NT2/D1 (cell line): ENCODE results near the gene THNSL1.

Source experiments
- DNase-seq: peaks from one replicate; pipeline ENCODE4 v3.0.0-alpha.2; 2011; ENCODE audit warnings: low read depth, low spot score
- H3K27me3 ChIP-seq: 2 replicates; pipeline ENCODE4 v1.6.0; 2011; ENCODE audit warnings: mild to moderate bottlenecking; ENCODE audit not compliant: insufficient read length, insufficient read depth
- H3K36me3 ChIP-seq: 2 replicates; pipeline ENCODE4 v1.6.1; 2011; ENCODE audit warnings: mild to moderate bottlenecking, low read length, mixed read lengths; ENCODE audit not compliant: insufficient read depth, insufficient read length
- H3K4me1 ChIP-seq: 2 replicates; pipeline ENCODE4 v1.5.1; 2011; ENCODE audit not compliant: insufficient read depth, insufficient read length
- H3K4me3 ChIP-seq: 2 replicates; pipeline ENCODE4 v1.5.1; 2011; ENCODE audit warnings: low read depth; ENCODE audit not compliant: insufficient read length
- H3K9ac ChIP-seq: 2 replicates; pipeline ENCODE4 v1.6.0; 2011; ENCODE audit warnings: low read depth; ENCODE audit not compliant: insufficient read length
- H3K9me3 ChIP-seq: 2 replicates; pipeline ENCODE4 v1.5.1; 2011; ENCODE audit warnings: mild to moderate bottlenecking, low read length; ENCODE audit not compliant: insufficient read depth
- SUZ12 ChIP-seq: IDR thresholded peaks from 2 replicates; pipeline ENCODE4 v1.6.1; 2011; ENCODE audit not compliant: insufficient read length, insufficient read depth; ENCODE audit errors: extremely low read depth
- YY1 ChIP-seq: IDR thresholded peaks from 2 replicates; pipeline ENCODE4 v1.6.1; 2011; ENCODE audit not compliant: insufficient read length, insufficient read depth
- ZNF274 ChIP-seq: IDR thresholded peaks from 2 replicates; pipeline ENCODE4 v1.6.1; 2011; ENCODE audit warnings: mild to moderate bottlenecking, low read depth, low read length

Gene THNSL1

GRCh38 chr10:25047591-25048301 is 31.3 kb downstream of the THNSL1 start:
- TF ChIP-seq SUZ12 (no peak), ZNF274 (no peak), YY1 (no peak)
- H3K4me1 ChIP-seq, result no peaks in the 10 kb centered on the region
- H3K4me3 ChIP-seq, result no peak overlapping the region
- no peak overlapping the region for H3K9ac ChIP-seq
- no peaks in the 10 kb centered on the region for H3K27me3 ChIP-seq
- H3K9me3 ChIP-seq, result peaks cover 14% of the 10 kb centered on the region; the same call in 1 of the 2 replicates
- no peak for DNase-seq
- H3K36me3 ChIP-seq, result no peaks in the 10 kb centered on the region

- Histone ChIP-seq H3K36me3 (no peaks in the 10 kb centered on the region), H3K4me1 (no peaks in the 10 kb centered on the region), H3K9ac (no peak overlapping the region), H3K4me3 (no peak overlapping the region), H3K27me3 (no peaks in the 10 kb centered on the region), H3K9me3 (peaks cover 14% of the 10 kb centered on the region; the same call in 1 of the 2 replicates)
- TF ChIP-seq YY1 (no peak), SUZ12 (no peak), ZNF274 (no peak)
- DNase-seq, result no peak
These were observed 32.0 kb downstream of the THNSL1 start for GRCh38 chr10:25048450-25048849.

GRCh38 chr10:25049966-25050365 is 33.6 kb downstream of the THNSL1 start:
- TF ChIP-seq YY1, result no peak
- no peak for TF ChIP-seq ZNF274
- no peak for TF ChIP-seq SUZ12
- Histone ChIP-seq H3K4me1 (no peaks in the 10 kb centered on the region), H3K27me3 (no peaks in the 10 kb centered on the region), H3K9me3 (peaks cover 14% of the 10 kb centered on the region; the same call in 1 of the 2 replicates), H3K36me3 (no peaks in the 10 kb centered on the region), H3K4me3 (no peak overlapping the region), H3K9ac (no peak overlapping the region)
- DNase-seq, result no peak

- Histone ChIP-seq H3K4me3 (no peak overlapping the region), H3K36me3 (no peaks in the 10 kb centered on the region), H3K4me1 (no peaks in the 10 kb centered on the region), H3K27me3 (no peaks in the 10 kb centered on the region), H3K9me3 (peaks cover 14% of the 10 kb centered on the region; the same call in 1 of the 2 replicates), H3K9ac (no peak overlapping the region)
- no peak for DNase-seq
- no peak for TF ChIP-seq YY1
- TF ChIP-seq SUZ12, result no peak
- TF ChIP-seq ZNF274, result no peak
These were observed 34.0 kb downstream of the THNSL1 start for GRCh38 chr10:25050402-25050801.

- DNase-seq, result no peak
These were observed 35.6 kb downstream of the THNSL1 start for GRCh38 chr10:25052012-25052411.

GRCh38 chr10:25056726-25057125 is 40.3 kb downstream of the THNSL1 start:
- Histone ChIP-seq H3K27me3 (no peaks in the 10 kb centered on the region), H3K36me3 (no peaks in the 10 kb centered on the region), H3K9ac (no peak overlapping the region), H3K4me3 (no peak overlapping the region), H3K4me1 (peaks cover 5% of the 10 kb centered on the region), H3K9me3 (peaks cover under 1% of the 10 kb centered on the region; the same call in 1 of the 2 replicates)
- DNase-seq, result no peak
- no peak for TF ChIP-seq YY1
- TF ChIP-seq SUZ12, result no peak
- TF ChIP-seq ZNF274, result no peak

More at GRCh38 chr10:25052012-25052411, 35.6 kb downstream of the THNSL1 start:
- TF ChIP-seq SUZ12, result no peak
- no peak for TF ChIP-seq ZNF274
- no peak for TF ChIP-seq YY1
- H3K4me3 ChIP-seq, result no peak overlapping the region
- H3K9me3 ChIP-seq, result peaks cover 14% of the 10 kb centered on the region; the same call in 1 of the 2 replicates
- no peaks in the 10 kb centered on the region for H3K4me1 ChIP-seq
- H3K36me3 ChIP-seq, result no peaks in the 10 kb centered on the region
- no peak overlapping the region for H3K9ac ChIP-seq
- H3K27me3 ChIP-seq, result no peaks in the 10 kb centered on the region

- Histone ChIP-seq H3K9ac (no peak overlapping the region), H3K4me1 (peaks cover 10% of the 10 kb centered on the region), H3K9me3 (no peaks in the 10 kb centered on the region), H3K4me3 (no peak overlapping the region), H3K36me3 (no peaks in the 10 kb centered on the region), H3K27me3 (no peaks in the 10 kb centered on the region)
- TF ChIP-seq YY1, result no peak
- no peak for TF ChIP-seq SUZ12
- TF ChIP-seq ZNF274, result no peak
- no peak for DNase-seq
These were observed 41.5 kb downstream of the THNSL1 start for GRCh38 chr10:25057886-25058285.
